ENCODE results near the gene CARD10.

- TF ChIP-seq CTCF (conservative IDR thresholded peaks at IDR 0.05) (no peak), EZH2 (IDR thresholded peaks at IDR 0.05; ENCODE audit: low read depth) (no peak)
These were observed 76.7 kb downstream of the CARD10 start for GRCh38 chr22:37442537-37442936.
